ENCODE data around the gene MOB3C. TPM values are rescaled to one million over a fixed set of nuclear protein-coding genes. Genes with fewer than 3 reads are reported as not detected.
"Not testable (repeated sequence)": the region's sequence is repeated elsewhere in the genome, so short reads cannot be mapped to it uniquely, and the experiment has no call there.

MOB3C gene
- polyA plus RNA-seq (2013, experiment 1 of 2; ENCODE audit: insufficient read length): 4.3 TPM
- 4.9 TPM for polyA plus RNA-seq (2013, experiment 2 of 2; ENCODE audit: insufficient read length)

GRCh38 chr1:46616277-46617107, at the start of gene MOB3C:
Gene MOB3C (minus strand): TSS chr1:46616811. CDS start chr1:46613321, 3,490 bp downstream.
- DNase-seq: peak; percentile 84

DNA sequence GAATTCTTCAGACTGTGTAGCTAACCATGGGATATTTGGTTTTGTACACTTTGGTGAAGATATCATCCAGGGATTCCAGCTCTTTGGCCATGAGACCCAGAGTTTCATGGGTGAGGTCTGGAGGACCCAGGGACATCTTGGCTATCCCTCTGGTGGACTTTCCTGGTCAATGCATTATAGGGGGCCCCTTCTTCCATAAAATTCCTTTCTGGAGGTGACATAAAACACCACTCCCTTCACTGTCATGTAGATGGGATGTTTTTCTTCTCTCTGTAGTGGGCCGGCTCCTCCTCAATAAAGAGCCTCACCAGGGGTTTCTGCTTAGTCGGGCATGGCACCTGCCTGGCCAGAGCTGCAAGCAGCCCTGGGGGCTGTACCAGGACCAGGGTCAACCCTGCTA, 49.4 kb upstream of the MOB3C start:
- DNase-seq: no peak

DNA sequence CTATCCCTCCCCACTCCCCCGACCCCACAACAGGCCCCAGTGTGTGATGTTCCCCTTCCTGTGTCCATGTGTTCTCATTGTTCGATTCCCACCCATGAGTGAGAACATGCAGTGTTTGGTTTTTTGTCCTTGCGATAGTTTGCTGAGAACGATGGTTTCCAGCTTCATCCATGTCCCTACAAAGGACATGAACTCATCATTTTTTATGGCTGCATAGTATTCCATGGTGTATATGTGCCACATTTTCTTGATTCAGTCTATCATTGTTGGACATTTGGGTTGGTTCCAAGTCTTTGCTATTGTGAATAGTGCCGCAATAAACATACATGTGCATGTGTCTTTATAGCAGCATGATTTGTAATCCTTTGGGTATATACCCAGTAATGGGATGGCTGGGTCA, 46.3 kb upstream of the MOB3C start:
- DNase-seq: not testable (repeated sequence)

GRCh38 chr1:46660116-46660515, 43.5 kb upstream of the MOB3C start:
- DNase-seq: not testable (repeated sequence)

DNA sequence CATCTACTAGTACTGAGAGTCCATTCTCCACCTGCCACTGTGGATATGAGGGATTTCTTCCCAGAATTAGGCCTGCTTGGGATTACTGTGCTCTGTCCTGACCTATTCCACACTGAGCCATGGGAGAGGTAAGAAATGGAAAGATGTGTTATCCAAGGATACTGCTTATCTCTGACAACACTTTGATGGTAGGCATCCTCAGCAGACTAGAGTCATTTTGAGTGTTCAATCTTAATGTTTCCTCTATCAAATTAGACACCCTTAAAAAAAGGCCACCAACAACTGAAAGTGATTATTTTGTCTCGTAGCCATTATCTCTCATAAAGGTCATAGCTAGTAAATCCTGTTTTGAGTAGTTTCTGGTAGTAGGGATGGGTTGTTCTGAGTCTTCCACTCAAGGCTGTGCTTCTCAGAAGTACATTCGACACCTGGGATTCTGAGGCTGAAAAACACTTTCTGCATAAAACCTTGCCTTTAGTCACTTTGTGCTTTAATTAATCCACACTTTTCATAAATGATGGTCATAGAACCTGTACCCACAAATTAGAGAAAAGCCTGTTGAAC, 42.8 kb upstream of the MOB3C start:
- DNase-seq: no peak

- no peak for DNase-seq
These were observed 41.2 kb upstream of the MOB3C start for GRCh38 chr1:46657775-46658174.

- no peak for DNase-seq
These were observed 40.0 kb upstream of the MOB3C start for GRCh38 chr1:46656643-46657042.

- DNase-seq: no peak
These were observed 39.2 kb upstream of the MOB3C start for GRCh38 chr1:46655848-46656247.

DNA sequence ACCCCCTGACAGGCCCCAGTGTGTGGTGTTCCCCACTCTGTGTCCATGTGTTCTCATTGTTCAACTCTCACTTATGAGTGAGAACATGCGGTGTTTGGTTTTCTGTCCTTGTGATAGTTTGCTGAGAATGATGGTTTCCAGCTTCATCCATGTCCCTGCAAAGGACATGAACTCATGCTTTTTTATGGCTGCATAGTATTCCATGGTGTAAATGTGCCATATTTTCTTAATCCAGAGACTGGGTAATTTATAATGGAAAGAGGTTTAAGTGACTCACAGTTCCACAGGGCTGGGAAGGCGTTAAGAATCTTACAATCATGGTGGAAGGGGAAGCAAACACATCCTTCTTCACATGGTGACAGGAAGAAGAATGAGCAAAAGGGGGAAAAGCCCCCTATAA, 38.1 kb upstream of the MOB3C start:
- not testable (repeated sequence) for DNase-seq

DNA sequence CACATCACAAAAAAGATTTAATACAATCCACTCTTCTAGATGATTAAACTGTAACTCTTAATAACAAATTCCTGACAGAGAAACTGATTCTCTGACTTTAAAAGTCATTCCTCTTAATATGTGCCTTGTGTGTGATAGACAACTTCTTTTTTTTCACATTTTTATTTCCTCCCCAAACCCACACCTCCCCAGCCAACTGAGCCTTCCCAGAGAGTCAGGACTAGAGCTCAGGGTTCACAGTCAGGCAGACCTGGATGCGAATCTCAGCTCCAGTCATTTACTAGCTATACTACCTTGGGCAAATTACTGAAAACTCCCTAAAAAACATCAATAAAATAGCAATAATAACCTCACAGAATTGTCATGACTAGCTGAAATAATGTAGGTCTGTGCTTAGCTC, 37.4 kb upstream of the MOB3C start:
- no peak for DNase-seq

DNA sequence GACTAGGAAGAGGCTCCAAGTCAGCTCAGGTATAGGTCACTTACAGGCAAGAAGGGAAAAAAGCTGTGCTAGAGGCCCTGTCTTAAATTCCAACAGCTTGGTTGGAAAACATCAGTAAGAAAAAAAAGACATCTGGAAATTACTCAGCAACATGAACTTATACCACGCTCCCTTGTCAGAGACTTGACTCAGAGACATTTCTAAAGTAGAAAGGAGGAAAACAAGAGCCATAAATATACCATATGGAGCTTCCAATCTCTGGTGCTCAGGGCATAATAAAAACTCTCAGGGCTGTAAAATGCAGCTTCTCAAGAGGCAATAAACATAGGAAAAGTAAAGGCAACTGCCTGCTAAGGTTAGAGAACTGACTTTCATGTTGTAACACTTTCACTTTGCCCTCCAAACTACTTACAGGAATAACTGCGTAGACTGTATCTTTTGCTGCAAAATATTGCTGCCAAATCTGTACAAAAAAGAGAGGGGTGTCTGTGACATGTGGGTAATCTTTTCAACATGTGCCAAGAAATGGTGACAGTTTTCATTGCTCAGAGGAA, 36.9 kb upstream of the MOB3C start:
- no peak for DNase-seq

GRCh38 chr1:46652321-46653100, 35.9 kb upstream of the MOB3C start:
- no peak for DNase-seq

- DNase-seq: not testable (repeated sequence)
These were observed 34.5 kb upstream of the MOB3C start for GRCh38 chr1:46651152-46651551.

- no peak for DNase-seq
These were observed 33.9 kb upstream of the MOB3C start for GRCh38 chr1:46650491-46650890.

- no peak for DNase-seq
These were observed 33.2 kb upstream of the MOB3C start for GRCh38 chr1:46649764-46650163.

- no peak for DNase-seq
These were observed 31.0 kb upstream of the MOB3C start for GRCh38 chr1:46647611-46648010.

GRCh38 chr1:46646844-46647243, 30.2 kb upstream of the MOB3C start:
- DNase-seq: no peak

GRCh38 chr1:46646331-46646730, 29.7 kb upstream of the MOB3C start:
- no peak for DNase-seq

- no peak for DNase-seq
These were observed 29.2 kb upstream of the MOB3C start for GRCh38 chr1:46645815-46646214.

- peak; percentile 85 for DNase-seq
These were observed 26.8 kb upstream of the MOB3C start for GRCh38 chr1:46643368-46643775.

GRCh38 chr1:46642115-46642680, 25.6 kb upstream of the MOB3C start:
- no peak for DNase-seq

DNA sequence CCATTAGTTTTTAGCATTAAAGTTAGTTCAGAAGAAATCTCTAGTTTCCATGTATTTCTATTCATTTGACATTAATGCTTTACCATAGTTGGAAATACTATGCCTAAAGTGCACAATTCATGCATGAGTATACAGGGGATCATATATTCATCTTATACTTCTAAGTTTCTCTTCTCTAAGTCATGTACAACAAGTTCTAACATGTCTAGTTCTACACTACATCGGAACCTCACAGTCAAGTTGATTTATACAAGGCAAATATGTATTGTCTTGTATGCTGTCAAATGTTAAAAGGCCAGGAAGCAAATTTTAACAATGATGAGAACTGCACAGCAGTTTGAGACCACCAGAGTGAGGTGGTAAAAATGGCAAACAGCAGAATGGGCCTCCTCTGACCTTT, 22.9 kb upstream of the MOB3C start:
- DNase-seq: no peak

- DNase-seq: no peak
These were observed 22.3 kb upstream of the MOB3C start for GRCh38 chr1:46638921-46639320.

Data from fibroblast of skin of back (primary cell).